Right atrium auricular region (tissue), 2 donors: ENCODE results near the gene TTC4. TPM values are rescaled to one million over a fixed set of nuclear protein-coding genes. Genes with fewer than 3 reads are reported as not detected.

ENCODE experiments used
- DNase-seq: peaks from one replicate; pipeline ENCODE4 v3.0.0-alpha.2; 2019; ENCODE audit warnings: low spot score
- H3K27ac ChIP-seq, 2 donors: fragments of 200-600 bp; sonication (generic); 1 replicate in 1 of 2; 2 replicates in 1 of 2; pipeline ENCODE4 v1.5.1; 2016 to 2019
- H3K27me3 ChIP-seq, 2 donors: fragments of 200-600 bp; sonication (generic); one replicate each; pipeline versions ENCODE4 v1.5.1 to v1.6.0; 2017 to 2019
- H3K36me3 ChIP-seq: fragments of 200-600 bp; sonication (generic); one replicate; pipeline ENCODE4 v1.5.1; 2016
- H3K4me1 ChIP-seq, 2 donors: fragments of 200-600 bp; sonication (generic); one replicate each; pipeline versions ENCODE4 v1.5.1 to v1.6.0; 2017 to 2019
- H3K4me3 ChIP-seq, 2 donors: fragments of 200-600 bp; sonication (generic); 1 replicate in 1 of 2; 2 replicates in 1 of 2; pipeline ENCODE4 v1.5.1; 2017 to 2019; ENCODE audit warnings: mild to moderate bottlenecking in 1 of 2, moderate library complexity in 1 of 2
- H3K9me3 ChIP-seq, 2 donors: fragments of 200-600 bp; sonication (generic); one replicate each; pipeline ENCODE4 v1.5.1; 2019
- total RNA-seq, 2 donors: library from RNA; depleted of rRNA; stranded (reverse); fragments of >200 nt; gene quantifications; one replicate each; pipeline ENCODE4 v1.1.0, GENCODE V29; 2016
- TF ChIP-seq, protein P1 (sequence below), 2 donors: fragments of 200-600 bp; sonication (generic); IDR thresholded peaks; one replicate each; pipeline ENCODE4 v1.5.1; 2019; ENCODE audit warnings: antibody characterized with exemption in 2 of 2

Gene TTC4, protein sequence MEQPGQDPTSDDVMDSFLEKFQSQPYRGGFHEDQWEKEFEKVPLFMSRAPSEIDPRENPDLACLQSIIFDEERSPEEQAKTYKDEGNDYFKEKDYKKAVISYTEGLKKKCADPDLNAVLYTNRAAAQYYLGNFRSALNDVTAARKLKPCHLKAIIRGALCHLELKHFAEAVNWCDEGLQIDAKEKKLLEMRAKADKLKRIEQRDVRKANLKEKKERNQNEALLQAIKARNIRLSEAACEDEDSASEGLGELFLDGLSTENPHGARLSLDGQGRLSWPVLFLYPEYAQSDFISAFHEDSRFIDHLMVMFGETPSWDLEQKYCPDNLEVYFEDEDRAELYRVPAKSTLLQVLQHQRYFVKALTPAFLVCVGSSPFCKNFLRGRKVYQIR
- 10 to 100 TPM in 1 of 2 donors, 1 to 10 TPM in 1; 9.8 to 10.3 TPM for total RNA-seq

DNA sequence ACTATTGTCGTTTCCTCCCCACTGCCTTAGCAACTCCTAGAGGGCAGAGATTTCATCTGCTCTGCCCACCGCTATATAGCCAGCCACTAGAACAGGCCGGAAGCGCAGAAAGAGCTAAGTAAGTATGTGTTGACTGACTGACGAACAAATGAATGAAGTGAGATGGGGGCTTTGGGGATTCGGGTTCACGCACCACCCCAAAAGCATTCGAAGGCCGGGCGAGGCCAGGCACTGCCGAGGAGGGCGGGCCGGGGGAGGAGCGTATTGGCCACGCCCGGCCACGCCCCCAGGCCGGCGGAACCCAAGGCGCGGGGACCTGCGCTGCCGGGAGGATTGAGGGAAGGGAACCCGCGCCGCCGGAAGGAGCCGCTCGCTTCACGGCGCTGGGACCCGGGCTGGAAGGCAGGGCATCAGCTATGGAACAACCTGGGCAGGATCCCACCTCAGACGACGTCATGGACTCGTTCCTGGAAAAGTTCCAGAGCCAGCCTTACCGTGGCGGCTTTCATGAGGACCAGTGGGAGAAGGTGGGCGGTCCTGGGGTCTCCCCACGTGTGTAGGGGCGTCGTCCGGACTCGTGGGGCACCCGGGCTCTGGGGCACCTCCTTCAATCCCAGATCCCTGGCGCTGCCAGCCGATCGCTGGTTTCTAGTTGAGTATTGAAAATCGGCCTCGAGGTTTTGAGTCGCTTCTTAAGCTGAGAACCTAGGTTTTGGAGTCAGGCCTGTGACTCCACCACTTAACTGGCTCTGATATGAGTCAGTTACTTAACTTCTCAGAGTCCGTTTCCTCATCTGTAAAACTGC lies at the start of gene TTC4:
Gene TTC4, plus strand, starts transcription at position 369 of the 806 bp plus-strand sequence. Its CDS starts 48 bp downstream, at position 417.
- H3K4me3 ChIP-seq, result peak within 1 kb of the TSS; percentile 76 to 90
- TF ChIP-seq, protein P1, sequence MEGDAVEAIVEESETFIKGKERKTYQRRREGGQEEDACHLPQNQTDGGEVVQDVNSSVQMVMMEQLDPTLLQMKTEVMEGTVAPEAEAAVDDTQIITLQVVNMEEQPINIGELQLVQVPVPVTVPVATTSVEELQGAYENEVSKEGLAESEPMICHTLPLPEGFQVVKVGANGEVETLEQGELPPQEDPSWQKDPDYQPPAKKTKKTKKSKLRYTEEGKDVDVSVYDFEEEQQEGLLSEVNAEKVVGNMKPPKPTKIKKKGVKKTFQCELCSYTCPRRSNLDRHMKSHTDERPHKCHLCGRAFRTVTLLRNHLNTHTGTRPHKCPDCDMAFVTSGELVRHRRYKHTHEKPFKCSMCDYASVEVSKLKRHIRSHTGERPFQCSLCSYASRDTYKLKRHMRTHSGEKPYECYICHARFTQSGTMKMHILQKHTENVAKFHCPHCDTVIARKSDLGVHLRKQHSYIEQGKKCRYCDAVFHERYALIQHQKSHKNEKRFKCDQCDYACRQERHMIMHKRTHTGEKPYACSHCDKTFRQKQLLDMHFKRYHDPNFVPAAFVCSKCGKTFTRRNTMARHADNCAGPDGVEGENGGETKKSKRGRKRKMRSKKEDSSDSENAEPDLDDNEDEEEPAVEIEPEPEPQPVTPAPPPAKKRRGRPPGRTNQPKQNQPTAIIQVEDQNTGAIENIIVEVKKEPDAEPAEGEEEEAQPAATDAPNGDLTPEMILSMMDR (IDR thresholded peaks at IDR 0.05), result no peak
- H3K27me3 ChIP-seq, result no peaks in the 10 kb centered on the region
- H3K9me3 ChIP-seq, result no peaks in the 10 kb centered on the region
- peak; percentile 78 for DNase-seq
- H3K36me3 ChIP-seq, result peaks cover 17% of the 10 kb centered on the region
- peaks cover 0 to 16% of the 10 kb centered on the region in 2 donors for H3K4me1 ChIP-seq
- peak within 1 kb of the TSS; percentile 67 to 79 for H3K27ac ChIP-seq

DNA sequence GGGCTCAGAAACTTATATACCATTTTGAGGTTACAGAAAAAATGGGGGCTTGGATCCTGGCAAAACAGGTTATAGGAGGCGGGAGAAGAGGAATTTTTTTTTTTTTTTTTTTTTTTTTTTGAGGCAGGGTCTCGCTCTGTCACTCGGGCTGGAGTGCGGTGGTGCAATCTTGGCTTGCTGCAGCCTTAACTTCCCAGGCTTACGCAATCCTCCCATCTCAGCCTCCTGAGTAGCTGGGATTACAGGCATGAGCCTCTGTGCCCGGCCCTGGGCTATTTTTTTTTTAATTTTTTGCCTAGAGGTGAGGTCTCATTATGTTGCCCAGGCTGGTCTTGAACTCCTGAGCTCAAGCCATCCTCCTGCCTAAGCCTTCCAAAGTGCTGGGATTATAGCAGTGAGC lies 49.3 kb upstream of the TTC4 start:
- Histone ChIP-seq H3K4me1 (no peaks in the 10 kb centered on the region), H3K36me3 (peaks cover 4% of the 10 kb centered on the region), H3K4me3 (no peak overlapping the region), H3K9me3 (no peaks in the 10 kb centered on the region), H3K27ac (no peak overlapping the region), H3K27me3 (no peaks in the 10 kb centered on the region)
- TF ChIP-seq, protein P1 (IDR thresholded peaks at IDR 0.05), result no peak
- DNase-seq, result no peak

DNA sequence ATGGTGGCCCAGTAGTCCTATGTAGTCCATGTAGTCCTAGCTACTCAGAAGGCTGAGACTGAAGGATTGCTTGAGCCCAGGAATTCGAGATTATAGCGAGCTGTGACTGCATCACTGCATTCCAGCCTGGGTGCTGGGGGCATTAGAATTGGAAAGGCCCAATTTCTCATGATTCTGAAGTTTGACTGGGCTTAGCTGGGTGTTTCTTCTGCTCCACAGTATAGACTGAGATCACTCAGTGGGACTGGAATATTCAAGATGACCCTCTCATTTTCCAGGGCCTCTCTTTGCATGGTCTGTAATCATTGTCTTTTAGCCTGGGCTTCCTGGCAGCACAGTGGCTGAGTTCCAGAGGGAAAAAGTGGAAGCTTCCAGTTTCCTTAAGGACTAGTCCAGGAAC lies 47.9 kb upstream of the TTC4 start:
- H3K4me3 ChIP-seq, result no peak overlapping the region
- peaks cover 4% of the 10 kb centered on the region for H3K36me3 ChIP-seq
- no peak for DNase-seq
- no peaks in the 10 kb centered on the region for H3K27me3 ChIP-seq
- no peaks in the 10 kb centered on the region for H3K4me1 ChIP-seq
- H3K27ac ChIP-seq, result no peak overlapping the region
- no peaks in the 10 kb centered on the region for H3K9me3 ChIP-seq
- TF ChIP-seq, protein P1 (IDR thresholded peaks at IDR 0.05), result no peak

DNA sequence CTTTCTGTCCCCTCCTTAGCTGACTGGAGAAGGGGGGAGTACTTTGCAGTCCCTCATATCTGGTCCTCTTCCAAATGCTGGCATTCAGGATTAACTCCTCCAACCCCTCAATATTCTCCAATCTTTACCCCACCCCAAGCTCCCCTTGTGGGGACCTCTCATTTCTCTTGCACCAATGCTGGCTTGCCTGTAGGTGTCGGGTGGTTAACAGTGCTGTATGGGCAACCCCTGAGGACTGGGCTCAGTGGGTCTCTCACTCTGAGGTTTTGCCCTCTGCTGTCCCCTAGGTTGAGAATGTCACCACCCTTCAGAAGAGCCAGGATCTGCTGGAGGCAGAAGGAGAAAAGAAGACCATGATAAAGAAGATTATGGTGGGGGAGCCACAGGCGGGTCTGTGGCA lies 47.1 kb upstream of the TTC4 start:
- Histone ChIP-seq H3K4me1 (no peaks in the 10 kb centered on the region), H3K27ac (no peak overlapping the region), H3K36me3 (peaks cover 4% of the 10 kb centered on the region), H3K4me3 (no peak overlapping the region), H3K9me3 (no peaks in the 10 kb centered on the region), H3K27me3 (no peaks in the 10 kb centered on the region)
- no peak for DNase-seq
- TF ChIP-seq, protein P1 (IDR thresholded peaks at IDR 0.05), result no peak

DNA sequence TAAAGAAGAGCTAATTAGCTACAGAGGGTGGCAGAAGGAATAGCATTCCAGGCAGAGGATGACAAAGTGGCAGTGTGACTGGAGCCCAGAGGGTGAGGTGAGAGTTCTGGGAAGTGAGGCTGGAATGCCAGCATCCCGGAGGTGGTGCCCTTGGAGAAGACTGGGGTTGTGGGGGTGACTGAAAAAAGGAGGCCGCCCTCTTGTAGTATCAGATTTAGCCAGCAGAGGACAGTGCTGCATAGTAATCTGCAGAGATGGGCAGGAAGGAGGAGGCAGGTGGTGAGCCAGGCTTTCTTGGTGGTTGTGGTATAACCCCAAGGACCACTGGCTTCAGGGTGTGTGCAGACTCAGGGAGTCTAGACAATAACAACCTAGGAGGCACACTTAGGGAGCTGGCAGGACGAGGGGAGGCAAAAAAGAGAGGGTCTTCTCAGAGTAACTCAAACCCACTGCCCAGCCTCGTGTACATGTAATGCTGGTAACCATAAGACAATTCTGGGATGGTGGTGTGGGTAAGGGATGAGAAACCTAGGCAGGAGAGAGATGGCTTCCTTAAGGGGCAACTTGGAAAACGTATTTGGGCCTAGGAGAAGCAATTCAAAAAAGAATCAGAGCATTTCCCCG lies 43.6 kb upstream of the TTC4 start:
- H3K4me3 ChIP-seq, result no peak overlapping the region
- H3K4me1 ChIP-seq, result no peaks in the 10 kb centered on the region
- no peaks in the 10 kb centered on the region for H3K27me3 ChIP-seq
- no peaks in the 10 kb centered on the region for H3K36me3 ChIP-seq
- no peak overlapping the region for H3K27ac ChIP-seq
- H3K9me3 ChIP-seq, result no peaks in the 10 kb centered on the region
- DNase-seq, result no peak
- TF ChIP-seq, protein P1 (IDR thresholded peaks at IDR 0.05), result peak in 1 of 2 donors; percentile 67
